ENCODE results near the gene LSM10.

DNA sequence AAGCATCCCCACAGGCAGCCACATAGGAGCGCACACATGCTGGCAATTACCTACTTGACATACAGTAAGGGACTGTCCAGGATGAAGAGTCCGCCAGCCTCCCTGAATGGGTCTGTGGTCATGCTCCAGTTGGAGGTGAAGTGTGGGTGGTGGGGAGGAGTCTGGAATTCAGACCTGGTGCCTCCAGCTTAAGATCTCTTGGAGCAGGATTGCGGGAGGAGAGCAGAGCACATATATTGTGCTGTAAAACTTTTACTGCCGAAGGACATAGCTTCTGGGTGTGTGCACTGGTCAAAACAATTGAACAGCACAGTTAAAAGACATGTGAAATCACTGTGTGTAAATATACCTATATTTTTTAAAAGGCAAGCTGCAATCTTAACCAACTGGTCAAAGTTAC lies 29.9 kb downstream of the LSM10 start:
- TF ChIP-seq POLR2A (IDR thresholded peaks at IDR 0.05; ENCODE audit: low read depth, low read length) (no peak), POLR2AphosphoS5 (IDR thresholded peaks at IDR 0.05; ENCODE audit: low read depth, low read length) (no peak), TAF1 (IDR thresholded peaks at IDR 0.05; ENCODE audit: low read depth, low read length) (no peak), PAX5 (IDR thresholded peaks at IDR 0.05; ENCODE audit: insufficient read depth, low read length, severe bottlenecking) (no peak), SPI1 (IDR thresholded peaks at IDR 0.05; ENCODE audit: low read depth, low read length) (no peak)
